Activated CD4-positive, alpha-beta T cell treated with anti-CD3 and anti-CD28 coated beads, Interleukin-2, amount 50 U/mL, for 48 hours (primary cell): ENCODE measurements around the gene STK33.

Experiments
- DNase-seq, 2 experiments: peaks; one replicate each; pipeline ENCODE4 v3.0.0-alpha.2; 2020

Gene STK33

GRCh38 chr11:8354622-8355415 is 239.2 kb downstream of the STK33 start:
- no peak for DNase-seq

GRCh38 chr11:8352876-8353505 is 241.0 kb downstream of the STK33 start:
- DNase-seq, result no peak

- no peak for DNase-seq
Measured at GRCh38 chr11:8352103-8352875, 241.7 kb downstream of the STK33 start.

- no peak for DNase-seq
Measured at GRCh38 chr11:8351223-8351622, 242.8 kb downstream of the STK33 start.

GRCh38 chr11:8347978-8348377 is 246.1 kb downstream of the STK33 start:
- DNase-seq, result no peak

- DNase-seq, result no peak
Measured at GRCh38 chr11:8346157-8346755, 247.8 kb downstream of the STK33 start.

GRCh38 chr11:8345179-8345578 is 248.8 kb downstream of the STK33 start:
- no peak for DNase-seq

- no peak for DNase-seq
Measured at GRCh38 chr11:8344346-8344745, 249.7 kb downstream of the STK33 start.

GRCh38 chr11:8342821-8343681 is 251.0 kb downstream of the STK33 start:
- DNase-seq, result peak; percentile 8 to 16

- DNase-seq, result no peak
Measured at GRCh38 chr11:8341996-8342395, 252.0 kb downstream of the STK33 start.
